H9 (cell line): ENCODE data around the gene TNIK. TPM values are rescaled to one million over a fixed set of nuclear protein-coding genes. Genes with fewer than 3 reads are reported as not detected.

Experiments
- DNase-seq: peaks from one replicate; pipeline ENCODE4 v3.0.0-alpha.2; 2017
- H2AFZ ChIP-seq: one replicate; pipeline ENCODE4 v1.6.1; 2013; ENCODE audit warnings: mild to moderate bottlenecking, low read length, control low read depth, moderate library complexity
- H2AK5ac ChIP-seq: 2 replicates; pipeline ENCODE4 v1.6.1; 2013; ENCODE audit warnings: low read length, control low read depth, mixed read lengths; ENCODE audit not compliant: insufficient read length
- H2BK120ac ChIP-seq: one replicate; pipeline ENCODE4 v1.6.1; 2013; ENCODE audit warnings: low read depth, mild to moderate bottlenecking, low read length, control low read depth, inconsistent platforms; ENCODE audit not compliant: poor library complexity, severe bottlenecking
- H2BK12ac ChIP-seq: 2 replicates; pipeline ENCODE4 v1.6.1; 2013; ENCODE audit warnings: low read length, control low read depth, mixed read lengths, low read depth; ENCODE audit not compliant: insufficient read length
- H2BK15ac ChIP-seq: 2 replicates; pipeline ENCODE4 v1.6.1; 2013; ENCODE audit warnings: low read depth, low read length, control low read depth
- H2BK20ac ChIP-seq: one replicate; pipeline ENCODE4 v1.6.1; 2013; ENCODE audit warnings: low read depth, mild to moderate bottlenecking, low read length, control low read depth, inconsistent platforms; ENCODE audit not compliant: poor library complexity, severe bottlenecking
- H2BK5ac ChIP-seq: 2 replicates; pipeline ENCODE4 v1.6.1; 2013; ENCODE audit warnings: low read length, control low read depth, mixed read lengths; ENCODE audit not compliant: insufficient read length
- H3K14ac ChIP-seq: 2 replicates; pipeline ENCODE4 v1.6.1; 2013; ENCODE audit warnings: low read length, control low read depth; ENCODE audit not compliant: insufficient read depth
- H3K18ac ChIP-seq: 2 replicates; pipeline ENCODE4 v1.6.1; 2013; ENCODE audit warnings: low read depth, mild to moderate bottlenecking, mixed read lengths, low read length, control low read depth; ENCODE audit not compliant: insufficient read length
- H3K23ac ChIP-seq: 2 replicates; pipeline ENCODE4 v1.6.1; 2013; ENCODE audit warnings: low read length, control low read depth, mixed read lengths, low read depth; ENCODE audit not compliant: insufficient read length
- H3K23me2 ChIP-seq: 2 replicates; pipeline ENCODE4 v1.6.1; 2013; ENCODE audit warnings: low read depth, mild to moderate bottlenecking, mixed read lengths, low read length, control low read depth; ENCODE audit not compliant: insufficient read length, poor library complexity, severe bottlenecking
- H3K27ac ChIP-seq: 2 replicates; pipeline ENCODE4 v1.5.1; 2013; ENCODE audit warnings: low read length, control low read depth, mixed read lengths, low read depth; ENCODE audit not compliant: insufficient read length
- H3K27me3 ChIP-seq: 2 replicates; pipeline ENCODE4 v1.6.1; 2013; ENCODE audit warnings: low read length, control low read depth, inconsistent platforms; ENCODE audit not compliant: insufficient read depth
- H3K4ac ChIP-seq: 2 replicates; pipeline ENCODE4 v1.6.1; 2013; ENCODE audit warnings: low read depth, mild to moderate bottlenecking, control low read depth, inconsistent platforms, low read length, moderate library complexity
- H3K4me1 ChIP-seq: 2 replicates; pipeline ENCODE4 v1.6.1; 2013; ENCODE audit warnings: low read length, control low read depth, inconsistent platforms; ENCODE audit not compliant: insufficient read depth
- H3K4me2 ChIP-seq: 2 replicates; pipeline ENCODE4 v1.6.1; 2013; ENCODE audit warnings: low read length, control low read depth, mixed read lengths; ENCODE audit not compliant: insufficient read length, insufficient read depth
- H3K56ac ChIP-seq: 2 replicates; pipeline ENCODE4 v1.6.1; 2013; ENCODE audit warnings: low read depth, mild to moderate bottlenecking, mixed read lengths, low read length, control low read depth; ENCODE audit not compliant: insufficient read length
- H3K79me1 ChIP-seq: 2 replicates; pipeline ENCODE4 v1.6.1; 2013; ENCODE audit warnings: low read depth, mild to moderate bottlenecking, moderate library complexity, low read length, control low read depth, inconsistent platforms; ENCODE audit not compliant: insufficient read depth, poor library complexity, severe bottlenecking
- H3K79me2 ChIP-seq: 2 replicates; pipeline ENCODE4 v1.6.1; 2013; ENCODE audit warnings: low read length, control low read depth, inconsistent platforms; ENCODE audit not compliant: insufficient read depth
- H3K9ac ChIP-seq: 2 replicates; pipeline ENCODE4 v1.6.1; 2013; ENCODE audit warnings: low read length, control low read depth, mixed read lengths; ENCODE audit not compliant: insufficient read length; ENCODE audit errors: extremely low read depth
- H3K9me3 ChIP-seq: one replicate; pipeline ENCODE4 v1.6.1; 2013; ENCODE audit warnings: low read depth, low read length, inconsistent platforms; ENCODE audit not compliant: control insufficient read depth
- H3T11ph ChIP-seq: one replicate; pipeline ENCODE4 v1.6.1; 2013; ENCODE audit warnings: mild to moderate bottlenecking, low read length, control low read depth, inconsistent platforms
- H4K20me1 ChIP-seq: one replicate; pipeline ENCODE4 v1.6.1; 2013; ENCODE audit not compliant: control insufficient read depth, insufficient read length, insufficient read depth
- H4K5ac ChIP-seq: 2 replicates; pipeline ENCODE4 v1.6.1; 2013; ENCODE audit warnings: low read depth, mild to moderate bottlenecking, mixed read lengths, low read length, control low read depth; ENCODE audit not compliant: insufficient read length
- H4K8ac ChIP-seq: replicated peaks from 2 replicates; pipeline ENCODE4 v1.6.1; 2013; ENCODE audit warnings: low read length, control low read depth, mixed read lengths, low read depth; ENCODE audit not compliant: insufficient read length
- H4K91ac ChIP-seq: 2 replicates; pipeline ENCODE4 v1.6.1; 2013; ENCODE audit warnings: low read depth, mild to moderate bottlenecking, moderate library complexity, mixed read lengths, low read length, control low read depth; ENCODE audit not compliant: insufficient read length
- H3K27ac Mint-ChIP-seq, 3 experiments: 2 replicates in 2 of 3; 3 replicates in 1 of 3; pipeline ENCODE4 v1.8.0; 2020 to 2021; ENCODE audit warnings: mixed read lengths in 3 of 3, mild to moderate bottlenecking in 1 of 3, moderate library complexity in 1 of 3
- H3K27me3 Mint-ChIP-seq: 2 replicates; pipeline ENCODE4 v1.8.0; 2021; ENCODE audit warnings: low read depth, mild to moderate bottlenecking, moderate library complexity, mixed read lengths
- H3K36me3 Mint-ChIP-seq, 3 experiments: 2 replicates in 2 of 3; 3 replicates in 1 of 3; pipeline ENCODE4 v1.8.0; 2020 to 2021; ENCODE audit warnings: low read depth in 3 of 3, mixed read lengths in 3 of 3; ENCODE audit not compliant: insufficient read depth in 1 of 3
- H3K4me1 Mint-ChIP-seq, 2 experiments: 2 replicates each; pipeline ENCODE4 v1.8.0; 2020; ENCODE audit warnings: mixed read lengths in 2 of 2
- H3K4me3 Mint-ChIP-seq, 2 experiments: 2 replicates in 1 of 2; 3 replicates in 1 of 2; pipeline ENCODE4 v1.8.0; 2020 to 2021; ENCODE audit warnings: mild to moderate bottlenecking in 2 of 2, mixed read lengths in 2 of 2, moderate library complexity in 1 of 2
- H3K9me3 Mint-ChIP-seq, 2 experiments: 2 replicates in 1 of 2; 3 replicates in 1 of 2; pipeline ENCODE4 v1.8.0; 2020; ENCODE audit warnings: mild to moderate bottlenecking in 2 of 2, mixed read lengths in 2 of 2, moderate library complexity in 1 of 2
- CTCF ChIP-seq: fragments of 200-600 bp; sonication (generic); conservative IDR thresholded peaks from 3 replicates; pipeline ENCODE4 v1.8.0; 2021; ENCODE audit warnings: antibody characterized with exemption, mild to moderate bottlenecking
- WGBS: extraction: QIAGEN DNeasy Blood & Tissue Kit; methylation state at CpG from one replicate; pipeline ENCODE4 v1.1.7; 2013; ENCODE audit warnings: missing lambda C conversion rate, low lambda C conversion rate, mixed read lengths; ENCODE audit not compliant: insufficient read length; ENCODE audit errors: extremely low coverage; 5-methylcytosine and 5-hydroxymethylcytosine counted together
- total RNA-seq: library from RNA; stranded (reverse); gene quantifications from 2 replicates; pipeline ENCODE4 v1.2.1, GENCODE V29; 2021

The TNIK gene
- total RNA-seq, 1 experiment from 2014 or later = 15.9 TPM

- H4K8ac ChIP-seq = no peak overlapping the region
- Mint-ChIP-seq H3K4me1 (peaks cover 19 to 26% of the 10 kb centered on the region in 2 experiments), H3K4me3 (no peak overlapping the region), H3K27ac (no peak overlapping the region), H3K9me3 (no peaks in the 10 kb centered on the region; a peak in 1 of 5 replicates), H3K36me3 (no peaks in the 10 kb centered on the region; a peak in 1 of 7 replicates), H3K27me3 (no peaks in the 10 kb centered on the region)
- H4K5ac ChIP-seq = no peak overlapping the region
- no peak overlapping the region for H4K91ac ChIP-seq
- H3K4ac ChIP-seq = no peak overlapping the region
- no peak overlapping the region for H3K9ac ChIP-seq
- no peak overlapping the region for H3K56ac ChIP-seq
- no peaks in the 10 kb centered on the region for H3K79me1 ChIP-seq
- no peak overlapping the region for H2AK5ac ChIP-seq
- no peak overlapping the region for H2BK120ac ChIP-seq
- H3T11ph ChIP-seq = no peak overlapping the region
- no peaks in the 10 kb centered on the region for H3K23me2 ChIP-seq
- H2BK12ac ChIP-seq = no peak overlapping the region
- H2BK15ac ChIP-seq = no peak overlapping the region
- no peaks in the 10 kb centered on the region for H3K9me3 ChIP-seq
- no peaks in the 10 kb centered on the region for H3K79me2 ChIP-seq
- H2AFZ ChIP-seq = no peak overlapping the region
- no peaks in the 10 kb centered on the region for H3K27me3 ChIP-seq
- no peak overlapping the region for H3K23ac ChIP-seq
- H3K14ac ChIP-seq = no peak overlapping the region
- no peak overlapping the region for H3K4me2 ChIP-seq
- no peak overlapping the region for H2BK5ac ChIP-seq
- TF ChIP-seq CTCF = no peak
- no peak for DNase-seq
- H3K18ac ChIP-seq = no peak overlapping the region
- H3K4me1 ChIP-seq = peaks cover 7% of the 10 kb centered on the region; the same call in 1 of the 2 replicates
- H4K20me1 ChIP-seq = no peaks in the 10 kb centered on the region
- no peak overlapping the region for H3K27ac ChIP-seq
- H2BK20ac ChIP-seq = no peak overlapping the region
- WGBS = no CpG with 5 or more reads among the region's 3 CpGs
Observed at GRCh38 chr3:171240504-171240835, 219.7 kb downstream of the TNIK start.
